Germinal center (tissue), 1 donor: Measurements from ENCODE around the gene SPNS3.

ENCODE experiments used
- DNase-seq: peaks from one replicate; pipeline ENCODE4 v3.0.0; 2012; ENCODE audit warnings: mixed read lengths, low spot score

The SPNS3 gene

GRCh38 chr17:4530799-4531730 is 97.3 kb downstream of the SPNS3 start:
- no peak for DNase-seq

- no peak for DNase-seq
Measured at GRCh38 chr17:4531988-4532736, 98.4 kb downstream of the SPNS3 start.

- no peak for DNase-seq
Measured at GRCh38 chr17:4532860-4533522, 99.3 kb downstream of the SPNS3 start.

- no peak for DNase-seq
Measured at GRCh38 chr17:4533523-4534504, 100.1 kb downstream of the SPNS3 start.

GRCh38 chr17:4534515-4534914 is 100.8 kb downstream of the SPNS3 start:
- no peak for DNase-seq

- DNase-seq = no peak
Measured at GRCh38 chr17:4534928-4535666, 101.4 kb downstream of the SPNS3 start.

GRCh38 chr17:4535667-4536258 is 102.0 kb downstream of the SPNS3 start:
- DNase-seq = no peak

GRCh38 chr17:4536259-4536741 is 102.6 kb downstream of the SPNS3 start:
- no peak for DNase-seq

GRCh38 chr17:4536742-4537411 is 103.1 kb downstream of the SPNS3 start:
- DNase-seq = no peak
